ENCODE results near the gene CCND1. TPM values are rescaled to one million over a fixed set of nuclear protein-coding genes. Genes with fewer than 3 reads are reported as not detected.

The CCND1 gene
- total RNA-seq, 1 donor from 2014 or later = 55.6 TPM

DNA sequence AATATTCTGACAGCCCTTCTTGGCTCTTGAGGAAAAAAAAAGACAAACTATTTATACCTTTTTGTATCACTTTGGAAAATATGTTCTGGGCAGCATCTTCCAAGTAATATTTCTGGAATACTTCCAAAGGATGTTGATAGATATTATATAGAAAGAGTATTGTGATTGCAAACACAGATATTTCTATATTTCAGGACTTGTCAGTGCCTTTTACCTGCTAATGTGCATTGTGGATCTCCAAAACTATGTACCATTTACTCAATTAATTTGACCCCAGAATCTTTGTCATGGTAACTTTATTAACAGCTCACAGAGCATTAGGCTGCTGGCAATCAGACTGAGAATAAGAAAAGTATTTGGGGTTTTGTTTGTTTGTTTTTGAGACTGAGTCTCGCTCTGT, 16.7 kb upstream of the CCND1 start:
- TF ChIP-seq, protein P1, sequence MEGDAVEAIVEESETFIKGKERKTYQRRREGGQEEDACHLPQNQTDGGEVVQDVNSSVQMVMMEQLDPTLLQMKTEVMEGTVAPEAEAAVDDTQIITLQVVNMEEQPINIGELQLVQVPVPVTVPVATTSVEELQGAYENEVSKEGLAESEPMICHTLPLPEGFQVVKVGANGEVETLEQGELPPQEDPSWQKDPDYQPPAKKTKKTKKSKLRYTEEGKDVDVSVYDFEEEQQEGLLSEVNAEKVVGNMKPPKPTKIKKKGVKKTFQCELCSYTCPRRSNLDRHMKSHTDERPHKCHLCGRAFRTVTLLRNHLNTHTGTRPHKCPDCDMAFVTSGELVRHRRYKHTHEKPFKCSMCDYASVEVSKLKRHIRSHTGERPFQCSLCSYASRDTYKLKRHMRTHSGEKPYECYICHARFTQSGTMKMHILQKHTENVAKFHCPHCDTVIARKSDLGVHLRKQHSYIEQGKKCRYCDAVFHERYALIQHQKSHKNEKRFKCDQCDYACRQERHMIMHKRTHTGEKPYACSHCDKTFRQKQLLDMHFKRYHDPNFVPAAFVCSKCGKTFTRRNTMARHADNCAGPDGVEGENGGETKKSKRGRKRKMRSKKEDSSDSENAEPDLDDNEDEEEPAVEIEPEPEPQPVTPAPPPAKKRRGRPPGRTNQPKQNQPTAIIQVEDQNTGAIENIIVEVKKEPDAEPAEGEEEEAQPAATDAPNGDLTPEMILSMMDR (IDR thresholded peaks at IDR 0.05; ENCODE audit: unreplicated experiment) = no peak
- peaks cover 2% of the 10 kb centered on the region for H3K27me3 Mint-ChIP-seq (ENCODE audit: unreplicated experiment)
- no peaks in the 10 kb centered on the region for H3K36me3 Mint-ChIP-seq (ENCODE audit: low read depth, unreplicated experiment)
- no peak overlapping the region for H3K4me3 Mint-ChIP-seq (ENCODE audit: unreplicated experiment)
- H3K4me1 Mint-ChIP-seq (ENCODE audit: unreplicated experiment) = no peaks in the 10 kb centered on the region
- H3K27ac Mint-ChIP-seq (ENCODE audit: unreplicated experiment) = no peak overlapping the region
- peaks cover 4% of the 10 kb centered on the region for H3K9me3 Mint-ChIP-seq (ENCODE audit: unreplicated experiment)
- no peak for DNase-seq (ENCODE audit: low spot score)

GRCh38 chr11:69625476-69625875, 15.5 kb upstream of the CCND1 start:
- Mint-ChIP-seq H3K36me3 (ENCODE audit: low read depth, unreplicated experiment) (peaks cover 4% of the 10 kb centered on the region), H3K4me1 (ENCODE audit: unreplicated experiment) (no peaks in the 10 kb centered on the region), H3K27me3 (ENCODE audit: unreplicated experiment) (peaks cover 2% of the 10 kb centered on the region), H3K27ac (ENCODE audit: unreplicated experiment) (no peak overlapping the region), H3K9me3 (ENCODE audit: unreplicated experiment) (peaks cover 8% of the 10 kb centered on the region), H3K4me3 (ENCODE audit: unreplicated experiment) (no peak overlapping the region)
- TF ChIP-seq, protein P1 (IDR thresholded peaks at IDR 0.05; ENCODE audit: unreplicated experiment) = no peak
- no peak for DNase-seq (ENCODE audit: low spot score)

DNA sequence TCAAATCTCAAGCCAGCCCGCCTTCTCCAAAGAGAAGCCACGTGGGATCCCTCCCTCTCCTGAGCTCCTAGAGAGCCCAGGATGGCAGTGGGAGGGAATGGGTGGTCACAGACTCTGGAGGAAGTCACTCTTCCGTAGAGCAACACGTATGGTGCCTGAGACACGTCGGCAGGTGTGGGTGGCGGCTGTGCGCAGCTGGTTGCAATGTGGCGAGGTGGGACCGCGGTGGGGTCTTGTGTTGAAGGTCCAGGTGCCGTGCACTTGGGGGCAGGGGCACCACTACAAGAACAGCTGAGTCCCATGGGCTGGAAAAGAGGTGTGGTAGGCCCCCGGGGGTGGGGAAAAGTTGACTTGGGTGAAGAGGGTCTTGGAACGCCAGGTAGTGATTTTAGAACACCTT, 13.4 kb upstream of the CCND1 start:
- Mint-ChIP-seq H3K27ac (ENCODE audit: unreplicated experiment) (no peak overlapping the region), H3K4me3 (ENCODE audit: unreplicated experiment) (no peak overlapping the region), H3K36me3 (ENCODE audit: low read depth, unreplicated experiment) (peaks cover 4% of the 10 kb centered on the region), H3K27me3 (ENCODE audit: unreplicated experiment) (peaks cover 2% of the 10 kb centered on the region), H3K9me3 (ENCODE audit: unreplicated experiment) (peaks cover 8% of the 10 kb centered on the region), H3K4me1 (ENCODE audit: unreplicated experiment) (no peaks in the 10 kb centered on the region)
- DNase-seq (ENCODE audit: low spot score) = no peak
- TF ChIP-seq, protein P1 (IDR thresholded peaks at IDR 0.05; ENCODE audit: unreplicated experiment) = no peak

- Mint-ChIP-seq H3K27ac (ENCODE audit: unreplicated experiment) (no peak overlapping the region), H3K27me3 (ENCODE audit: unreplicated experiment) (peaks cover 7% of the 10 kb centered on the region), H3K36me3 (ENCODE audit: low read depth, unreplicated experiment) (peaks cover 4% of the 10 kb centered on the region), H3K9me3 (ENCODE audit: unreplicated experiment) (peaks cover 8% of the 10 kb centered on the region), H3K4me3 (ENCODE audit: unreplicated experiment) (no peak overlapping the region), H3K4me1 (ENCODE audit: unreplicated experiment) (no peaks in the 10 kb centered on the region)
- no peak for DNase-seq (ENCODE audit: low spot score)
- TF ChIP-seq, protein P1 (IDR thresholded peaks at IDR 0.05; ENCODE audit: unreplicated experiment) = no peak
Observed at GRCh38 chr11:69630017-69630416, 10.9 kb upstream of the CCND1 start.

GRCh38 chr11:69630424-69630823, 10.5 kb upstream of the CCND1 start:
- H3K27ac Mint-ChIP-seq (ENCODE audit: unreplicated experiment) = no peak overlapping the region
- H3K4me1 Mint-ChIP-seq (ENCODE audit: unreplicated experiment) = no peaks in the 10 kb centered on the region
- peaks cover 7% of the 10 kb centered on the region for H3K27me3 Mint-ChIP-seq (ENCODE audit: unreplicated experiment)
- H3K4me3 Mint-ChIP-seq (ENCODE audit: unreplicated experiment) = no peak overlapping the region
- no peak for DNase-seq (ENCODE audit: low spot score)
- peaks cover 8% of the 10 kb centered on the region for H3K9me3 Mint-ChIP-seq (ENCODE audit: unreplicated experiment)
- peaks cover 4% of the 10 kb centered on the region for H3K36me3 Mint-ChIP-seq (ENCODE audit: low read depth, unreplicated experiment)
- TF ChIP-seq, protein P1 (IDR thresholded peaks at IDR 0.05; ENCODE audit: unreplicated experiment) = no peak

All from endothelial cell (in vitro differentiated cells).